Osteoblast (primary cell): ENCODE results near the gene ZRANB3. TPM values are rescaled to one million over a fixed set of nuclear protein-coding genes. Genes with fewer than 3 reads are reported as not detected.

Experiments used
- DNase-seq: peaks from one replicate; pipeline ENCODE4 v3.0.0; 2011; ENCODE audit warnings: low spot score, mixed read lengths; ENCODE audit not compliant: insufficient read length; ENCODE audit errors: missing footprints
- H2AFZ ChIP-seq: 2 replicates; pipeline ENCODE4 v1.6.0; 2011; ENCODE audit warnings: mild to moderate bottlenecking, low read length
- H3K27ac ChIP-seq: 2 replicates; pipeline ENCODE4 v1.5.1; 2011; ENCODE audit warnings: mild to moderate bottlenecking, low read depth, low read length, moderate library complexity
- H3K27me3 ChIP-seq: 2 replicates; pipeline ENCODE4 v1.6.0; 2012; ENCODE audit warnings: mild to moderate bottlenecking, control low read depth, inconsistent platforms, low read length, moderate library complexity; ENCODE audit not compliant: insufficient read depth
- H3K36me3 ChIP-seq: 2 replicates; pipeline ENCODE4 v1.5.1; 2011; ENCODE audit warnings: mild to moderate bottlenecking, low read length, control low read depth, moderate library complexity; ENCODE audit not compliant: insufficient read depth
- H3K4me1 ChIP-seq: 2 replicates; pipeline ENCODE4 v1.5.1; 2011; ENCODE audit warnings: mild to moderate bottlenecking, low read length, control low read depth, moderate library complexity; ENCODE audit not compliant: insufficient read depth
- H3K4me2 ChIP-seq: 2 replicates; pipeline ENCODE4 v1.6.0; 2011; ENCODE audit warnings: mild to moderate bottlenecking, low read length; ENCODE audit not compliant: insufficient read depth
- H3K4me3 ChIP-seq: fragments of 200-600 bp; sonication (generic); 3 replicates; pipeline ENCODE4 v1.5.1; 2012; ENCODE audit warnings: mild to moderate bottlenecking, low read length, inconsistent platforms; ENCODE audit not compliant: insufficient read depth
- H3K79me2 ChIP-seq: 2 replicates; pipeline ENCODE4 v1.6.0; 2012; ENCODE audit warnings: mild to moderate bottlenecking, low read length, control low read depth, inconsistent platforms; ENCODE audit not compliant: insufficient read depth
- H3K9me3 ChIP-seq: 2 replicates; pipeline ENCODE4 v1.5.1; 2011; ENCODE audit warnings: low read depth, low read length, control low read depth
- H4K20me1 ChIP-seq: 2 replicates; pipeline ENCODE4 v1.6.0; 2012; ENCODE audit warnings: mild to moderate bottlenecking, low read length, control low read depth; ENCODE audit not compliant: insufficient read depth
- total RNA-seq: library from RNA; depleted of rRNA; stranded (reverse); fragments of >200 nt; gene quantifications from 2 replicates; pipeline ENCODE4 v1.2.3, GENCODE V29; 2012
- TF ChIP-seq, protein P1 (sequence below): IDR thresholded peaks from 2 replicates; pipeline ENCODE4 v1.5.1; 2011; ENCODE audit warnings: mild to moderate bottlenecking, low read depth, low read length, moderate library complexity; ENCODE audit errors: extremely low read depth

ZRANB3 gene
- total RNA-seq, 1 donor, result 9.0 TPM

- no peak for DNase-seq
- Histone ChIP-seq H3K79me2 (no peaks in the 10 kb centered on the region), H3K27me3 (no peaks in the 10 kb centered on the region), H4K20me1 (no peaks in the 10 kb centered on the region), H3K36me3 (no peaks in the 10 kb centered on the region), H3K4me1 (no peaks in the 10 kb centered on the region), H2AFZ (no peak overlapping the region), H3K4me3 (no peak overlapping the region), H3K27ac (no peak overlapping the region), H3K9me3 (no peaks in the 10 kb centered on the region), H3K4me2 (no peak overlapping the region)
- TF ChIP-seq, protein P1, sequence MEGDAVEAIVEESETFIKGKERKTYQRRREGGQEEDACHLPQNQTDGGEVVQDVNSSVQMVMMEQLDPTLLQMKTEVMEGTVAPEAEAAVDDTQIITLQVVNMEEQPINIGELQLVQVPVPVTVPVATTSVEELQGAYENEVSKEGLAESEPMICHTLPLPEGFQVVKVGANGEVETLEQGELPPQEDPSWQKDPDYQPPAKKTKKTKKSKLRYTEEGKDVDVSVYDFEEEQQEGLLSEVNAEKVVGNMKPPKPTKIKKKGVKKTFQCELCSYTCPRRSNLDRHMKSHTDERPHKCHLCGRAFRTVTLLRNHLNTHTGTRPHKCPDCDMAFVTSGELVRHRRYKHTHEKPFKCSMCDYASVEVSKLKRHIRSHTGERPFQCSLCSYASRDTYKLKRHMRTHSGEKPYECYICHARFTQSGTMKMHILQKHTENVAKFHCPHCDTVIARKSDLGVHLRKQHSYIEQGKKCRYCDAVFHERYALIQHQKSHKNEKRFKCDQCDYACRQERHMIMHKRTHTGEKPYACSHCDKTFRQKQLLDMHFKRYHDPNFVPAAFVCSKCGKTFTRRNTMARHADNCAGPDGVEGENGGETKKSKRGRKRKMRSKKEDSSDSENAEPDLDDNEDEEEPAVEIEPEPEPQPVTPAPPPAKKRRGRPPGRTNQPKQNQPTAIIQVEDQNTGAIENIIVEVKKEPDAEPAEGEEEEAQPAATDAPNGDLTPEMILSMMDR, result no peak
Measured at GRCh38 chr2:135337071-135337470, 193.9 kb downstream of the ZRANB3 start.

- Histone ChIP-seq H3K4me2 (no peak overlapping the region), H4K20me1 (no peaks in the 10 kb centered on the region), H3K4me3 (no peak overlapping the region), H3K9me3 (no peaks in the 10 kb centered on the region), H3K27ac (no peak overlapping the region), H2AFZ (no peak overlapping the region), H3K36me3 (no peaks in the 10 kb centered on the region), H3K27me3 (no peaks in the 10 kb centered on the region), H3K79me2 (no peaks in the 10 kb centered on the region), H3K4me1 (no peaks in the 10 kb centered on the region)
- TF ChIP-seq, protein P1, result no peak
- DNase-seq, result no peak
Measured at GRCh38 chr2:135335256-135335655, 195.8 kb downstream of the ZRANB3 start.

DNA sequence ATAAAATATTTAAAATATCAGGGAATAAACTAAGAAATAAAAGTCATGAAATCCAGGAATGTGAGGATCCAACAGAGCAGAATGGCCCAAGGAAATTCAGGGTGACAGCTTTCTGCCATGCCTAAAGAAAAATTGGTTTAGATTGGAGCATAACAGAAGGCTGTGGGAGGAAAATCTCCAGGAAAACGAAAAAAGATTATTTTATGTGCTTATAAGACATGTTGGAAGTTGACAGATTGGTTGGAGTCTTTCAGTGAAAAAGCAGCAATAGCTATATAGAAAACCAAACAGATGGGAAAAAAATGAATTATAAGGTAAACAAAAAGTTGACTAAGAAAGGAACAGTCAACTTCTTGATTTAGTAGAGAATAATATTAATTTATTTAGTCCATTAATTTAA, 203.9 kb downstream of the ZRANB3 start:
- no peaks in the 10 kb centered on the region for H3K79me2 ChIP-seq
- H3K4me1 ChIP-seq, result no peaks in the 10 kb centered on the region
- H3K27ac ChIP-seq, result no peak overlapping the region
- no peaks in the 10 kb centered on the region for H3K27me3 ChIP-seq
- H3K9me3 ChIP-seq, result no peaks in the 10 kb centered on the region
- no peak overlapping the region for H3K4me3 ChIP-seq
- TF ChIP-seq, protein P1, result no peak
- H2AFZ ChIP-seq, result no peak overlapping the region
- no peaks in the 10 kb centered on the region for H3K36me3 ChIP-seq
- no peak for DNase-seq
- no peaks in the 10 kb centered on the region for H4K20me1 ChIP-seq
- no peak overlapping the region for H3K4me2 ChIP-seq

GRCh38 chr2:135320465-135321355, 210.3 kb downstream of the ZRANB3 start:
- TF ChIP-seq, protein P1, result no peak
- H3K4me3 ChIP-seq, result no peak overlapping the region
- no peaks in the 10 kb centered on the region for H3K9me3 ChIP-seq
- no peak for DNase-seq
- no peak overlapping the region for H3K27ac ChIP-seq
- H3K79me2 ChIP-seq, result no peaks in the 10 kb centered on the region
- H3K36me3 ChIP-seq, result no peaks in the 10 kb centered on the region
- H3K27me3 ChIP-seq, result no peaks in the 10 kb centered on the region
- no peak overlapping the region for H2AFZ ChIP-seq
- no peaks in the 10 kb centered on the region for H4K20me1 ChIP-seq
- H3K4me2 ChIP-seq, result no peak overlapping the region
- no peaks in the 10 kb centered on the region for H3K4me1 ChIP-seq
